ENCODE results near the gene FBN1.

FBN1 gene

DNA sequence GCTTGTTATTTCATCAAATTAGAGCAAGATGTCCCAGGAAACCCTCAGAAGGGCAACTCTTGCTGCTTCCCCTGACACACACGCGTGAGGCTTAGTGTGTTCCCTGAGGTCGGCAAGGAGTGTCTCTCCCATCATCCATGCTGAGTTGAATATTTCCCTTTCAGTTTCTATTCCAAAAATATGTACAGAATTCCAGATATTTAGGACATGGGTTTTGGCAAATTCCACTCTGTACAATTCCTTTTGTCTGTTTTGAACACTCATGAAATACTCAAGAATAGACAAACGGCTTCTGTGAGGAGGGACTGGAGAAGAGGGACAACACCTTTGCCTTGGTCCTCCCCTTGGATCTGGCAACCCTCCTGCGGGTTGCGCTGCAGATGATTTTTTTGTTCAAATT is 176.2 kb downstream of the FBN1 start:
- DNase-seq (ENCODE audit: low spot score) = no peak

- no peak for DNase-seq (ENCODE audit: low spot score)
Measured at GRCh38 chr15:48467801-48468200, 177.7 kb downstream of the FBN1 start.

DNA sequence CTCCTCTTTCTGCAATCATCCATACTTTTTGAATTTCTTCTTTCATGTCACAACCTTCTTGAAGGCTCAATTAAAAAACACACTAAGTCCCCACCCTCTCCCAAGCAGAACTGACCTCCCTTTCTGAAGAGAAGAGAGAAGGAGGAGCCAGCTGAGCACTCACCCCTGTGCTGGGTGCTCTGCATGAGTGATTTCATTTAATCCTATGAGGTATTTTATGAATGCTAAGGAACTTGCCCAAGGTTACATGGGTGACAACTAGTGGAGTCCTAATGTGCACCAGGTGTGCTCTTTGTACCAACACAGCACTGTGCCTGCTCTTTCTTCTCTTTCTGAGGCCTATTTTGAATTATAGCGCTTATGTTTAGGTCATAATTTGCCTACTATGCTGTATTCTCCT is 178.7 kb downstream of the FBN1 start:
- DNase-seq (ENCODE audit: low spot score) = no peak

DNA sequence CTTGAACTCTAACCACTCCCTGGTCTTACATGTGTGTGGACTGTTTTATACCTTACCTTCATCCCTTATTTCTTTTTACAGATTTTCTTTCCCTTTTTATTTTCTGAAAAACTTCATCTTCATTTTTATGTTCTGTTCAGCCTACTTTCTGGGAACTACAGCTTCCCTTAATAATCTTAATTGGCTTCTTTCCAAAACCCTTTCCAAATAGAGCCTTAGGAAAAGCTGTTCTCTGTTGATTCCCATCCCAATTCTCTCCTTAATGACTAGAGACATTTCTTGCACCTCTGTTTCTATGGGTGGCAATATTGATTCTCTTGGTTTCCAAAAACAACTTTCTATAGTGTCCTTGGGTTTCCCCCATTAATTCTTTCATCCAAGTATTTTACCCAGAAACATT is 179.4 kb downstream of the FBN1 start:
- DNase-seq (ENCODE audit: low spot score) = no peak

DNA sequence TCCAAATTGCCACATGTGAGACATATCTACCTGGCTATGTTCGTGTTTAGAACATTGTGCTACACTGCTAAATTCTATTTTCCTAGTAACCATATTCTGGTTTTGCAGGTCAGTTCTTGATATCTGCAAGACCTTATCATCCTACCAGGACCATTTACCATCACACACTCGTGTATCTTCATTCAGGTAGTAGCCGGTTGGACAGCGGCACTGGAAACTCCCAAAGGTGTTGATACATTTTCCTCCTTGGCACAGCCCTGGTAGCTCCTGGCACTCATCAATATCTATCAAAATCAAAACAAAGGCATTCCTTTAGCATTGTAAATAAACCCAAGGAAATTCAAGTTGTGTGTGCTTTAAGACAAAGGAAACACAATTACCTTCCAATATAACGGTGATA is 180.1 kb downstream of the FBN1 start:
- DNase-seq (ENCODE audit: low spot score) = no peak

GRCh38 chr15:48463366-48463880 is 182.1 kb downstream of the FBN1 start:
- DNase-seq (ENCODE audit: low spot score) = peak; percentile 49

GRCh38 chr15:48462688-48463087 is 182.8 kb downstream of the FBN1 start:
- peak; percentile 29 for DNase-seq (ENCODE audit: low spot score)

DNA sequence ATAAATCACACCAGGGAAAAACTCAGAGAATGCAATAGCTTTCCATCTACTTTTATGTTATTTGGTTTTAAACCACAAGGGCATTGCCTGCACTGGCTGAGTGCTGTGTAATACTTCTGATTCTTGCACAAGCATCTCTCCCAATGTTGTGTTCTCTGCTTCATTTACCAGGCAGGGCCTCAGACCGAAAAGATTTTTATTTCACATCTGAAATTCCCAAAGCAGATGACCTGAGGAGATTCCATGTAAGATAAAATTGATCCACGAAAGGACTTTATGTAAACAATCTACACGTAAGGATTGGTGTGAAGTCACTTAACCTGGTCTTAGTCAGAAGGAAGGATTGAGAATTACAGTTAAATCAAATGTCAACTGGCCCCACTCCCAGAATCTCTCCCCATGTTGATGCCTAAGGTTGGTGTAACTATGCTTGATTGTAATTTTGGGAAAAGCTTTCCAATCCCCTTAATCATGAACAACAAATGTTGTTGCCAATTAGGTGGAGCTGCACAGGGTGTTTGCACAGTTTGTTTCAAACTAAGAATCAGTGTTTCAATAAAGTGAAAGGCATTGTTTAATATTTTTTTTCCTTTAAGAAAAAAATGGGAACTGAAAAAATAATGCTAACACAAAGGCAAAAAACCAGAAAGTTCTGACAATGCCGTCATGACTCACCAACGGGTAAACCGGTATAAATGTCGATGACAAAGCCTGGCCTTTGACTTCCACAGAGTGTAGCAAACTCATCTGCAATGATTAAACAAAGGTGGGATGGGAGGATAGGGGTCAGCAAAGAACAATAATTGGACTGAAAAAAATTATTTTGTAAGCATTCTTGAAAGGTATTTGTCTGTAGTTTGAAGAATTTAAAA is 185.7 kb downstream of the FBN1 start:
- no peak for DNase-seq (ENCODE audit: low spot score)

DNA sequence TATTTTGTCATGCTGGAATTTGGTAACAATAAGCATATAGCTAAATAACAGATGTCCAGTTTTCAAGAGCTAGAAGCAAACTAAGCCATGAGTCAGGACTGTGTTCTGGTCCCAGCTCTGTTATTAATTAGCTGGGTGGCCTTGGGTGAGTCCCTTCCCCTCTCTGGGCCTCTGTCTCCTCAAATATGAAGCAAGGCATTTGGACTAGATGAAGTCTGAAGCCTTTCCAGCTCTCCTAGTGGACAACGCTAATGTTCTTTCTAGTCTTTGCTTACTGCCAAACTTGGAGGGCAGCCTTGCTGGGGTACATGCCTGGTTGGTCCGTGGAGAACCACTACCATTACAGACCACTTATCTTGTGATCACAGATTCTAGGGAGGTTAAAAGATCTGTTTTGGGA is 186.6 kb downstream of the FBN1 start:
- DNase-seq (ENCODE audit: low spot score) = no peak

DNA sequence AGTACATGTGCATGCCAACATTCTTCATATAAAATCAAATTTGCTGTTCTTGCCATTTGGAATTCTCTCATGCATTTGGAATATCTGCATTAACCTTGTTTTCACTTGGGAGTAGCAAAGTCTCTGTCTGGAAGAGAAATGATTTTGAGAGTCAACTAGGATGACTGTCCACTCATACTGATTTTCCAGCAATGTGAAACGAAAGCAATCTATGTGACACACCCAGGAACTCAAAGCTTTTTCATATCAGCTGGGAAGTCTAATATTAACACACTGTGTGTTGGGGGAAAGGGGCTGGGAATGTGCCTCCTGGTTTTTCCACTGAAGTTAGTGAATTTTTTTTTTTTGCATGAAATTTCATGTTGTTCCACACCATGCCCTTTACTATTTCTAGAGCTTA is 189.4 kb downstream of the FBN1 start:
- DNase-seq (ENCODE audit: low spot score) = no peak

DNA sequence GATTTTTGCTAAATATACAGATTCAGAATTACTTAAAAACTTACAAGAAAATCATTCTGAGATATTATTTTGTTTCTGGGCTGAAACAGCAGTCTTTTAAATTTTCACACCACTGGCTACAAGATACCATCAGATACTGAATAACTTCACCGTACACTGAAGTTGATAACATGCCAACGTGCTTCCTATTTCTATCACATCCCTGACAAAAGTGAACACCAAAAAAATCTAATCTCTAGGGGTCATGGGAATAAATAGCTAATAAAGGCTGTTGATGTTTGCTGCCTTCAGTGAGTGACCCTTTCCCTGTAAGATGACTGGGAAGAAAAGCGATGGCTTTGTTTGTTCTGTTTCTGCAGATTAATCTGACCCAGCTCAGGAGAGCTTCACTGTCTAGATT is 193.8 kb downstream of the FBN1 start:
- no peak for DNase-seq (ENCODE audit: low spot score)

DNA sequence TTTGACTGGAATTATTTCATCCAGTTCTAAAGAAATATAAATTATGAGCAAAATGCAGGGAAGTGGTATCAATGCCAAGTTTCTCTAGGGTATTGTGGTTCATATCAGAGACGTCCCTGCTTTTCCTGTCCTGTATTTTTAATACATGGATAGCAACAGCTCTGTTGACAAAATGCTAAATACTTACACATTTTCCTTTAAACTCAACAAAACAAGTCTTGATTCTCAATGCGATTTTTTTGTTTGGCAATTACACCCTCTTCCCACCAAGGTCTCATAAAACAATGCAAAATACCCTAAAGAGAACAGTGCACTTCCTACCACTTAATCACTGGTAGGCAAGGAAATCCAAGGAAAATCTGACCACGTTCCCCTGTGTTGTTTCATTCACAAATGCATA is 194.3 kb downstream of the FBN1 start:
- DNase-seq (ENCODE audit: low spot score) = no peak

GRCh38 chr15:48449734-48450133 is 195.8 kb downstream of the FBN1 start:
- no peak for DNase-seq (ENCODE audit: low spot score)

GRCh38 chr15:48447657-48448056 is 197.9 kb downstream of the FBN1 start:
- DNase-seq (ENCODE audit: low spot score) = no peak

DNA sequence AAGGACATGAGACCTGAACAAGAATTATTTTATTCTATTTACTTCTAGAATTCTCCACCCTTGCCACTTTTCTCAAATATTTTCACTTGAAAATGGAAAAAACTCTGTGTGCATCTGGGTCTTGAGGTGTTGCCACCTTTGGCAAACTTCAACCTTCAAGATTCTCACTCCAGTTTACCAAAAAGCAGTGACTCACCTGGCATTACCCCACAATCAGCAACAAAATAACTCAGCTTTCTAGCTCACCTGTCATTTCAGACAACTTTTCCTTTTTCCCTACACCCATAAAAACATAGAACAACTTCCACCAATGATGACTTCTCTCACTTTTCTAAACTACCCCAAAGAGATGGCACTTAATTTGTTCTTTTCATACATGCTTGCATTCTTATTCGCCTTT is 198.5 kb downstream of the FBN1 start:
- DNase-seq (ENCODE audit: low spot score) = no peak

GRCh38 chr15:48442011-48442410 is 203.5 kb downstream of the FBN1 start:
- peak; percentile 57 for DNase-seq (ENCODE audit: low spot score)

GRCh38 chr15:48440084-48440483 is 205.4 kb downstream of the FBN1 start:
- DNase-seq (ENCODE audit: low spot score) = no peak

GRCh38 chr15:48437178-48437577 is 208.3 kb downstream of the FBN1 start:
- DNase-seq (ENCODE audit: low spot score) = no peak

GRCh38 chr15:48435321-48435720 is 210.2 kb downstream of the FBN1 start:
- DNase-seq (ENCODE audit: low spot score) = no peak

- DNase-seq (ENCODE audit: low spot score) = peak; percentile 32
Measured at GRCh38 chr15:48433226-48433886, 212.2 kb downstream of the FBN1 start.

GRCh38 chr15:48432688-48433087 is 212.8 kb downstream of the FBN1 start:
- peak; percentile 8 for DNase-seq (ENCODE audit: low spot score)

- no peak for DNase-seq (ENCODE audit: low spot score)
Measured at GRCh38 chr15:48427960-48428547, 217.5 kb downstream of the FBN1 start.

DNA sequence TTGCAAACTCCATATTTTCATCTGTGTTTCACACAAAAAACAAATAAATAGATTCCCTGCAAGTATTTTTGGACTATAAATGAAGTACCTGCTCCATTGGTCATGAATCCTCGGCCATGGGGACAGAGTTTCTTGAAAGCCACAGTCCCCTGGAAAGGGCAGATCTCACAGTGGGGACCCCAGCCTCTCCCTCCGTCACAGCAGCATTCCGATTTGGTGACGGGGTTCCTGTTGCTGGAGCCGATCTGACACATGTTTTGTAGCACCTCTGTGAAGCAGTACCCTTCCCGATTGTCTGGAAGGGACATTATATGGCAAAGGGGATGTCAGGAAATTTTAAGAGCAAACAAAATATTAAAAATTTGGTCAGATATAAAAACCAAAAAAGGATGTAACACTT is 218.0 kb downstream of the FBN1 start:
- no peak for DNase-seq (ENCODE audit: low spot score)

Measured in COLO829 (cell line).